K562 (cell line): ENCODE measurements around the gene B9D2. TPM values are rescaled to one million over a fixed set of nuclear protein-coding genes. Genes with fewer than 3 reads are reported as not detected.

ENCODE experiments used
- ATAC-seq: fragments of 200-7000 bp; cut with Tn5 transposase; 3 replicates; pipeline ENCODE4 v1.9.1; 2020; ENCODE audit warnings: moderate library complexity
- BruUV-seq: library from RNA; stranded (reverse); fragments of 400-500 nt; replicated peaks from 2 replicates; lab custom pipeline; 2021; lab: Mats Ljungman, UMichigan
- CTCF ChIA-PET: fragments of 300-600 bp; formaldehyde crosslinking; extraction: SDS; loops from one replicate; lab custom pipeline; 2021; ENCODE audit warnings: low intra/inter-chr PET ratio; lab: Yijun Ruan, JAX
- POLR2A ChIA-PET: fragments of 300-600, 350-650 bp; sonication (Branson Sonifier 250); formaldehyde crosslinking; extraction: SDS; loops from one replicate; lab custom pipeline; 2021; ENCODE audit warnings: antibody characterized with exemption, inconsistent platforms; lab: Yijun Ruan, JAX
- DNase-seq, 4 experiments: peaks; one replicate each; pipeline versions ENCODE4 v3.0.0 to v3.0.0-alpha.2; 2011 to 2018; ENCODE audit warnings: low spot score in 3 of 4, mixed read lengths in 3 of 4; ENCODE audit errors: extremely low read depth in 1 of 4
- FAIRE-seq: peaks from 2 replicates; lab custom pipeline; 2011; peaks lifted over from hg19 to GRCh38; lab: Jason Lieb, UNC
- H2AFZ ChIP-seq: 2 replicates; pipeline ENCODE4 v1.6.0; 2011; ENCODE audit warnings: low read depth, low read length, control low read depth, inconsistent platforms
- H3K27ac ChIP-seq: fragments of 200-600 bp; 3 replicates; pipeline ENCODE4 v1.8.0; 2011; ENCODE audit warnings: low read depth, mild to moderate bottlenecking, control low read depth, inconsistent platforms, low read length, moderate library complexity, mixed read lengths; ENCODE audit errors: extremely low read depth
- H3K27me3 ChIP-seq, 2 experiments: fragments of 300-600 bp in 1 of 2; 2 replicates in 1 of 2; 3 replicates in 1 of 2; pipeline versions ENCODE4 v1.6.0 to v1.8.0; 2011; ENCODE audit warnings: inconsistent platforms in 2 of 2, low read length in 2 of 2, mild to moderate bottlenecking in 1 of 2, mixed read lengths in 1 of 2, moderate library complexity in 1 of 2; ENCODE audit not compliant: control insufficient read depth in 2 of 2, insufficient read depth in 2 of 2
- H3K36me3 ChIP-seq: fragments of 300-600 bp; 3 replicates; pipeline ENCODE4 v1.8.0; 2011; ENCODE audit warnings: mild to moderate bottlenecking, low read length, inconsistent platforms; ENCODE audit not compliant: control insufficient read depth, insufficient read depth
- H3K4me1 ChIP-seq, 2 experiments: fragments of 200-600 bp in 1 of 2; replicated peaks in 1 of 2; 2 replicates in 1 of 2; 3 replicates in 1 of 2; pipeline versions ENCODE4 v1.5.1 to v1.8.0; 2011; ENCODE audit warnings: inconsistent platforms in 2 of 2, low read length in 2 of 2, mild to moderate bottlenecking in 1 of 2, mixed read lengths in 1 of 2, moderate library complexity in 1 of 2; ENCODE audit not compliant: control insufficient read depth in 2 of 2, insufficient read depth in 2 of 2
- H3K4me2 ChIP-seq: 2 replicates; pipeline ENCODE4 v1.6.1; 2011; ENCODE audit warnings: low read length, control low read depth, inconsistent platforms, mixed read lengths; ENCODE audit not compliant: insufficient read depth
- H3K4me3 ChIP-seq: fragments of 200-600 bp; sonication (generic), shearing (Covaris generic); 2 replicates; pipeline ENCODE4 v1.5.1; 2016; ENCODE audit warnings: control low read depth, inconsistent platforms
- H3K79me2 ChIP-seq: fragments of 200-600 bp; 3 replicates; pipeline ENCODE4 v1.8.0; 2011; ENCODE audit warnings: low read length, inconsistent platforms; ENCODE audit not compliant: control insufficient read depth, insufficient read depth
- H3K9ac ChIP-seq, 2 experiments: 2 replicates each; pipeline versions ENCODE4 v1.6.0 to v1.6.1; 2011; ENCODE audit warnings: low read depth in 2 of 2, low read length in 2 of 2, control low read depth in 1 of 2, inconsistent platforms in 1 of 2, mild to moderate bottlenecking in 1 of 2, mixed read lengths in 1 of 2; ENCODE audit not compliant: insufficient read depth in 1 of 2
- H3K9me1 ChIP-seq: one replicate; pipeline ENCODE4 v1.6.0; 2011; ENCODE audit warnings: inconsistent platforms, mild to moderate bottlenecking, low read length, moderate library complexity; ENCODE audit not compliant: control insufficient read depth, insufficient read depth
- H3K9me3 ChIP-seq: replicated peaks from 2 replicates; pipeline ENCODE4 v1.5.1; 2011; ENCODE audit warnings: low read depth, low read length, inconsistent platforms; ENCODE audit not compliant: control insufficient read depth, insufficient read depth
- H4K20me1 ChIP-seq: replicated peaks from 2 replicates; pipeline ENCODE4 v1.6.1; 2011; ENCODE audit warnings: low read length, inconsistent platforms, mixed read lengths; ENCODE audit not compliant: control insufficient read depth, insufficient read depth
- HDGF ChIP-seq: fragments of 450-650 bp; IDR thresholded peaks from 2 replicates; pipeline ENCODE4 v1.6.1; 2016
- LCOR ChIP-seq: sonication (generic); formaldehyde crosslinking; IDR thresholded peaks from 2 replicates; pipeline ENCODE4 v1.8.0; 2022; ENCODE audit warnings: mild to moderate bottlenecking, missing genetic modification reagents
- MTA1 ChIP-seq: fragments of 450-650 bp; IDR thresholded peaks from 2 replicates; pipeline ENCODE4 v1.6.1; 2017; ENCODE audit warnings: borderline replicate concordance
- NFRKB ChIP-seq: fragments of 450-650 bp; IDR thresholded peaks from 2 replicates; pipeline ENCODE4 v1.6.1; 2016; ENCODE audit warnings: low read depth
- XRCC3 ChIP-seq: fragments of 450-650 bp; IDR thresholded peaks from 2 replicates; pipeline ENCODE4 v1.6.1; 2017; ENCODE audit warnings: mild to moderate bottlenecking, moderate library complexity
- ZFP36 ChIP-seq: fragments of 150-350 bp; IDR thresholded peaks from 2 replicates; pipeline ENCODE4 v1.6.1; 2018; ENCODE audit warnings: low read length, low read depth; ENCODE audit not compliant: partially characterized antibody
- ZNF384 ChIP-seq: IDR thresholded peaks from 2 replicates; pipeline ENCODE4 v1.6.1; 2012; ENCODE audit warnings: low read depth, low read length, improper control_type of control experiment
- ZNF41 ChIP-seq: fragments of 250-450 bp; sonication (Bioruptor Pico); conservative IDR thresholded peaks from 2 replicates; pipeline ENCODE4 v1.4.0; 2020; ENCODE audit warnings: mild to moderate bottlenecking
- ZNF586 ChIP-seq: fragments of 450-650 bp; formaldehyde crosslinking; conservative IDR thresholded peaks from 2 replicates; pipeline ENCODE4 v1.4.0; 2020; ENCODE audit warnings: mild to moderate bottlenecking, moderate library complexity
- WGBS: fragments of 100-300 bp; shearing (Covaris generic); methylation state at CpG from one replicate; pipeline ENCODE4 v1.1.6; 2016; ENCODE audit warnings: low coverage, mixed read lengths; ENCODE audit not compliant: insufficient coverage; ENCODE audit errors: missing lambda C conversion rate; 5-methylcytosine and 5-hydroxymethylcytosine counted together
- in situ Hi-C: fragments of 300-500 bp; cut with MboI; formaldehyde crosslinking; loops from 4 replicates; pipeline ENCODE4 v1.15.0; 2018; ENCODE audit warnings: inconsistent platforms, mixed read lengths
- intact Hi-C: fragments of 100-400 bp; cut with micrococcal nuclease; formaldehyde crosslinking; loops from 2 replicates; pipeline ENCODE4 v1.14.2; 2022
- polyA plus RNA-seq, 8 experiments: library from polyadenylated mRNA; depleted of rRNA in 4 of 8; stranded (reverse) in 5 of 8; unstranded in 3 of 8; fragments of >200 nt; fragmentation: Nextera tagmentation in 2 of 8; fragmentation: Illumina TruSeq in 1 of 8; extraction: Ambion mirVana in 2 of 8; extraction: Trizol in 1 of 8; gene quantifications; 2 replicates each; pipeline versions ENCODE4 v1.2.1 to v1.2.3, GENCODE V29; 2011 to 2014; ENCODE audit warnings: inconsistent platforms in 1 of 8, missing spikeins in 1 of 8
- total RNA-seq, 7 experiments: library from RNA; depleted of rRNA in 6 of 7; stranded (reverse); fragments of >200 nt in 6 of 7; fragmentation: Illumina TruSeq in 2 of 7; extraction: Trizol in 2 of 7; gene quantifications; 2 replicates each; pipeline versions ENCODE4 v1.2.1 to v1.2.3, GENCODE V29; 2011 to 2021; ENCODE audit warnings: low replicate concordance in 1 of 7
- TF ChIP-seq, protein P1 (sequence below): fragments of 450-650 bp; IDR thresholded peaks from 2 replicates; pipeline ENCODE4 v1.6.1; 2016
- TF ChIP-seq, protein P2 (sequence below): sonication (generic); IDR thresholded peaks from 2 replicates; pipeline ENCODE4 v1.6.1; 2016
- TF ChIP-seq, protein P3 (sequence below): fragments of 250-450 bp; sonication (Bioruptor Pico); IDR thresholded peaks from 2 replicates; pipeline ENCODE4 v1.5.0; 2020; ENCODE audit warnings: mild to moderate bottlenecking
- TF ChIP-seq, protein P4 (sequence below): fragments of 150-350 bp; conservative IDR thresholded peaks from 2 replicates; pipeline ENCODE4 v1.6.1; 2014; ENCODE audit warnings: low read length
- TF ChIP-seq, protein P5 (sequence below), 2 experiments: fragments of 450-650 bp; conservative IDR thresholded peaks; 2 replicates each; pipeline ENCODE4 v1.6.1; 2017; ENCODE audit warnings: mild to moderate bottlenecking in 2 of 2, moderate library complexity in 2 of 2

Gene B9D2
- total and polyA plus RNA-seq, 9 of the 15 experiments (the other 6 are each of a cell fraction or from before 2014, with no cell fraction given) = 0.83 to 6.9 (median 2.8) TPM

DNA sequence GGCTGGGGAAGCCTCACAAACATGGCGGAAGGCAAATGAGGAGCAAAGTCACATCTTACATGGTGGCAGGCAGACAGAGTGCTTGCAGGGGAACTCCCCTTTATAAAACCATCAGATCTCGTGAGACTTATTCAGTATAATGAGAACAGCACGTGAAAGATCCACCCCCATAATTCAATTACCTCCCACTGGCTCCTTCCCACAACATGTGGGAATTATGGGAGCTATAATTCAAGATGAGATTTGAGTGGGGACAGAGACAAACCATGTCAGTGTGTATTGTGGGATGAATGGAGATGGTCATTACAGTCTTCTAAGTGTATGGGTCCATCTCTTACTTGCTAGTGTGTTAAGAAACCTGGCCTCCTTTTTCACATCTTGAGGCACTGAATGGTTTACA is 38.1 kb upstream of the B9D2 start:
- no peak overlapping the region for H3K27ac ChIP-seq
- CTCF ChIA-PET = no interaction called here
- ATAC-seq (no peak), DNase-seq (no peak), FAIRE-seq (no peak)
- 55% methylated on average over 3 of the region's 3 CpGs for WGBS
- in situ Hi-C loops (no loop called here), intact Hi-C loops (no loop called here)
- H3K9me1 ChIP-seq = no peaks in the 10 kb centered on the region
- H3K9me3 ChIP-seq = no peaks in the 10 kb centered on the region
- H3K4me2 ChIP-seq = no peak overlapping the region
- no peaks in the 10 kb centered on the region for H4K20me1 ChIP-seq
- H3K9ac ChIP-seq = no peak overlapping the region
- no peaks in the 10 kb centered on the region for H3K36me3 ChIP-seq
- POLR2A ChIA-PET = interaction anchor here (0.6 kb wide), 1 partner anchor 23 kb away, joined by 3 read pairs; no protein-coding TSS in a partner anchor
- H2AFZ ChIP-seq = no peak overlapping the region
- H3K79me2 ChIP-seq = peaks cover 19% of the 10 kb centered on the region
- no peaks in the 10 kb centered on the region for H3K27me3 ChIP-seq
- H3K4me1 ChIP-seq = peaks cover 5 to 6% of the 10 kb centered on the region in 2 experiments; a peak in 3 of 5 replicates
- no TSS peak for BruUV-seq
- H3K4me3 ChIP-seq = no peak overlapping the region
- TF ChIP-seq ZNF384 = no peak
- no peak for TF ChIP-seq HDGF
- TF ChIP-seq, protein P1, sequence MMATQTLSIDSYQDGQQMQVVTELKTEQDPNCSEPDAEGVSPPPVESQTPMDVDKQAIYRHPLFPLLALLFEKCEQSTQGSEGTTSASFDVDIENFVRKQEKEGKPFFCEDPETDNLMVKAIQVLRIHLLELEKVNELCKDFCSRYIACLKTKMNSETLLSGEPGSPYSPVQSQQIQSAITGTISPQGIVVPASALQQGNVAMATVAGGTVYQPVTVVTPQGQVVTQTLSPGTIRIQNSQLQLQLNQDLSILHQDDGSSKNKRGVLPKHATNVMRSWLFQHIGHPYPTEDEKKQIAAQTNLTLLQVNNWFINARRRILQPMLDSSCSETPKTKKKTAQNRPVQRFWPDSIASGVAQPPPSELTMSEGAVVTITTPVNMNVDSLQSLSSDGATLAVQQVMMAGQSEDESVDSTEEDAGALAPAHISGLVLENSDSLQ = no peak
- no peak for TF ChIP-seq ZFP36
- no peak for TF ChIP-seq ZNF586 (CRISPR knock-in tag)
- TF ChIP-seq, protein P2, sequence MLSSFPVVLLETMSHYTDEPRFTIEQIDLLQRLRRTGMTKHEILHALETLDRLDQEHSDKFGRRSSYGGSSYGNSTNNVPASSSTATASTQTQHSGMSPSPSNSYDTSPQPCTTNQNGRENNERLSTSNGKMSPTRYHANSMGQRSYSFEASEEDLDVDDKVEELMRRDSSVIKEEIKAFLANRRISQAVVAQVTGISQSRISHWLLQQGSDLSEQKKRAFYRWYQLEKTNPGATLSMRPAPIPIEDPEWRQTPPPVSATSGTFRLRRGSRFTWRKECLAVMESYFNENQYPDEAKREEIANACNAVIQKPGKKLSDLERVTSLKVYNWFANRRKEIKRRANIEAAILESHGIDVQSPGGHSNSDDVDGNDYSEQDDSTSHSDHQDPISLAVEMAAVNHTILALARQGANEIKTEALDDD = no peak
- no peak for TF ChIP-seq XRCC3
- TF ChIP-seq LCOR = no peak
- no peak for TF ChIP-seq ZNF41 (CRISPR knock-in tag)
- TF ChIP-seq, protein P3, sequence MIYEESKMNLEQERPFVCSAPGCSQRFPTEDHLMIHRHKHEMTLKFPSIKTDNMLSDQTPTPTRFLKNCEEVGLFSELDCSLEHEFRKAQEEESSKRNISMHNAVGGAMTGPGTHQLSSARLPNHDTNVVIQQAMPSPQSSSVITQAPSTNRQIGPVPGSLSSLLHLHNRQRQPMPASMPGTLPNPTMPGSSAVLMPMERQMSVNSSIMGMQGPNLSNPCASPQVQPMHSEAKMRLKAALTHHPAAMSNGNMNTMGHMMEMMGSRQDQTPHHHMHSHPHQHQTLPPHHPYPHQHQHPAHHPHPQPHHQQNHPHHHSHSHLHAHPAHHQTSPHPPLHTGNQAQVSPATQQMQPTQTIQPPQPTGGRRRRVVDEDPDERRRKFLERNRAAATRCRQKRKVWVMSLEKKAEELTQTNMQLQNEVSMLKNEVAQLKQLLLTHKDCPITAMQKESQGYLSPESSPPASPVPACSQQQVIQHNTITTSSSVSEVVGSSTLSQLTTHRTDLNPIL (CRISPR knock-in tag) = no peak
- TF ChIP-seq NFRKB = no peak
- no peak for TF ChIP-seq MTA1
- TF ChIP-seq, protein P4, sequence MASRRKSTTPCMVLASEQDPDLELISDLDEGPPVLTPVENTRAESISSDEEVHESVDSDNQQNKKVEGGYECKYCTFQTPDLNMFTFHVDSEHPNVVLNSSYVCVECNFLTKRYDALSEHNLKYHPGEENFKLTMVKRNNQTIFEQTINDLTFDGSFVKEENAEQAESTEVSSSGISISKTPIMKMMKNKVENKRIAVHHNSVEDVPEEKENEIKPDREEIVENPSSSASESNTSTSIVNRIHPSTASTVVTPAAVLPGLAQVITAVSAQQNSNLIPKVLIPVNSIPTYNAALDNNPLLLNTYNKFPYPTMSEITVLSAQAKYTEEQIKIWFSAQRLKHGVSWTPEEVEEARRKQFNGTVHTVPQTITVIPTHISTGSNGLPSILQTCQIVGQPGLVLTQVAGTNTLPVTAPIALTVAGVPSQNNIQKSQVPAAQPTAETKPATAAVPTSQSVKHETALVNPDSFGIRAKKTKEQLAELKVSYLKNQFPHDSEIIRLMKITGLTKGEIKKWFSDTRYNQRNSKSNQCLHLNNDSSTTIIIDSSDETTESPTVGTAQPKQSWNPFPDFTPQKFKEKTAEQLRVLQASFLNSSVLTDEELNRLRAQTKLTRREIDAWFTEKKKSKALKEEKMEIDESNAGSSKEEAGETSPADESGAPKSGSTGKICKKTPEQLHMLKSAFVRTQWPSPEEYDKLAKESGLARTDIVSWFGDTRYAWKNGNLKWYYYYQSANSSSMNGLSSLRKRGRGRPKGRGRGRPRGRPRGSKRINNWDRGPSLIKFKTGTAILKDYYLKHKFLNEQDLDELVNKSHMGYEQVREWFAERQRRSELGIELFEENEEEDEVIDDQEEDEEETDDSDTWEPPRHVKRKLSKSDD = no peak
- TF ChIP-seq, protein P5, sequence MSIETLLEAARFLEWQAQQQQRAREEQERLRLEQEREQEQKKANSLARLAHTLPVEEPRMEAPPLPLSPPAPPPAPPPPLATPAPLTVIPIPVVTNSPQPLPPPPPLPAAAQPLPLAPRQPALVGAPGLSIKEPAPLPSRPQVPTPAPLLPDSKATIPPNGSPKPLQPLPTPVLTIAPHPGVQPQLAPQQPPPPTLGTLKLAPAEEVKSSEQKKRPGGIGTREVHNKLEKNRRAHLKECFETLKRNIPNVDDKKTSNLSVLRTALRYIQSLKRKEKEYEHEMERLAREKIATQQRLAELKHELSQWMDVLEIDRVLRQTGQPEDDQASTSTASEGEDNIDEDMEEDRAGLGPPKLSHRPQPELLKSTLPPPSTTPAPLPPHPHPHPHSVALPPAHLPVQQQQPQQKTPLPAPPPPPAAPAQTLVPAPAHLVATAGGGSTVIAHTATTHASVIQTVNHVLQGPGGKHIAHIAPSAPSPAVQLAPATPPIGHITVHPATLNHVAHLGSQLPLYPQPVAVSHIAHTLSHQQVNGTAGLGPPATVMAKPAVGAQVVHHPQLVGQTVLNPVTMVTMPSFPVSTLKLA (conservative IDR thresholded peaks at IDR 0.05) = no peak
